Measurements from ENCODE around the gene FGF12.

DNA sequence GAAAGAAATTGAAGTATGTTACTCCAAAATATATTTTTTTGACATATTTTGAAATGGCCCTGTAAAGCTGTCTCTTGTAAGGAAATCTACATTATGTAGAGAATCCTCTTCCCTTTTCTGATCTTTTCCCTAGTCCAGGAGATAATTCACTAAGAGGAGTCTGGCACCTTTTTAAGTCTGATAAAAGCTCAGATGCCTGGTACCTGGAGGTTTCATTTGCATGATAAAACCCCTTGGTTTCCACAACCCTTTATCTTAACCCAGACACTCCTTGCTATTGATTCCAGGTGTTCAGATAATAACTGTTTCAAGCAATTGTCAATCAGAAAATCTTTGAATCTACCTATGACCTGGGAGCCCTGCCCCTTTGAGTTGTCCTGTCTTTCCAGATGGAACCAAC is 26.5 kb downstream of the FGF12 start:
- TF ChIP-seq EZH2 (IDR thresholded peaks at IDR 0.05; ENCODE audit: borderline replicate concordance, insufficient read depth, low read depth, low read length, poor library complexity, severe bottlenecking): no peak
- TF ChIP-seq, protein P1, sequence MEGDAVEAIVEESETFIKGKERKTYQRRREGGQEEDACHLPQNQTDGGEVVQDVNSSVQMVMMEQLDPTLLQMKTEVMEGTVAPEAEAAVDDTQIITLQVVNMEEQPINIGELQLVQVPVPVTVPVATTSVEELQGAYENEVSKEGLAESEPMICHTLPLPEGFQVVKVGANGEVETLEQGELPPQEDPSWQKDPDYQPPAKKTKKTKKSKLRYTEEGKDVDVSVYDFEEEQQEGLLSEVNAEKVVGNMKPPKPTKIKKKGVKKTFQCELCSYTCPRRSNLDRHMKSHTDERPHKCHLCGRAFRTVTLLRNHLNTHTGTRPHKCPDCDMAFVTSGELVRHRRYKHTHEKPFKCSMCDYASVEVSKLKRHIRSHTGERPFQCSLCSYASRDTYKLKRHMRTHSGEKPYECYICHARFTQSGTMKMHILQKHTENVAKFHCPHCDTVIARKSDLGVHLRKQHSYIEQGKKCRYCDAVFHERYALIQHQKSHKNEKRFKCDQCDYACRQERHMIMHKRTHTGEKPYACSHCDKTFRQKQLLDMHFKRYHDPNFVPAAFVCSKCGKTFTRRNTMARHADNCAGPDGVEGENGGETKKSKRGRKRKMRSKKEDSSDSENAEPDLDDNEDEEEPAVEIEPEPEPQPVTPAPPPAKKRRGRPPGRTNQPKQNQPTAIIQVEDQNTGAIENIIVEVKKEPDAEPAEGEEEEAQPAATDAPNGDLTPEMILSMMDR (IDR thresholded peaks at IDR 0.05): no peak
